Loucy (cell line): Measurements from ENCODE around the gene OGDHL.
A peak's percentile ranks its signal among the peaks of the same experiment; 100 is the strongest.

Source experiments
- H2AFZ ChIP-seq: fragments of 200-600 bp; sonication (generic); 2 replicates; pipeline ENCODE4 v1.6.0; 2016; ENCODE audit warnings: antibody characterized with exemption, mild to moderate bottlenecking, low read length, moderate library complexity
- H3F3A ChIP-seq: fragments of 200-600 bp; 2 replicates; pipeline ENCODE4 v1.6.0; 2016; ENCODE audit warnings: antibody characterized with exemption, low read depth, mild to moderate bottlenecking
- H3K27me3 ChIP-seq: fragments of 200-600 bp; sonication (generic); 2 replicates; pipeline ENCODE4 v1.6.1; 2014; ENCODE audit warnings: low read length, mild to moderate bottlenecking; ENCODE audit not compliant: insufficient read depth, poor library complexity, severe bottlenecking
- H3K36me3 ChIP-seq: fragments of 200-600 bp; sonication (generic); 2 replicates; pipeline ENCODE4 v1.6.1; 2016; ENCODE audit warnings: low read length; ENCODE audit not compliant: insufficient read depth
- H3K4me1 ChIP-seq: fragments of 200-600 bp; sonication (generic); 2 replicates; pipeline ENCODE4 v1.5.1; 2014; ENCODE audit warnings: low read length, mild to moderate bottlenecking; ENCODE audit not compliant: insufficient read depth, poor library complexity, severe bottlenecking
- H3K4me2 ChIP-seq: fragments of 200-600 bp; sonication (generic); 2 replicates; pipeline ENCODE4 v1.6.0; 2014; ENCODE audit warnings: antibody characterized with exemption, low read length, low read depth, mild to moderate bottlenecking; ENCODE audit not compliant: poor library complexity, severe bottlenecking
- H3K4me3 ChIP-seq: fragments of 200-600 bp; sonication (generic); 2 replicates; pipeline ENCODE4 v1.5.1; 2014; ENCODE audit warnings: low read length, mild to moderate bottlenecking, mixed read lengths; ENCODE audit not compliant: poor library complexity, severe bottlenecking
- H3K79me2 ChIP-seq: fragments of 200-600 bp; sonication (generic); 2 replicates; pipeline ENCODE4 v1.6.1; 2014; ENCODE audit warnings: low read length; ENCODE audit not compliant: insufficient read depth
- H3K9ac ChIP-seq: fragments of 200-600 bp; sonication (generic); 2 replicates; pipeline ENCODE4 v1.6.0; 2014; ENCODE audit warnings: mild to moderate bottlenecking, low read depth, low read length, moderate library complexity; ENCODE audit not compliant: poor library complexity, severe bottlenecking
- H3K9me2 ChIP-seq: fragments of 200-600 bp; sonication (generic); replicated peaks from 2 replicates; pipeline ENCODE4 v1.6.1; 2016; ENCODE audit warnings: low read depth, low read length, mixed read lengths
- H3K9me3 ChIP-seq: fragments of 200-600 bp; sonication (generic); 2 replicates; pipeline ENCODE4 v1.6.1; 2014; ENCODE audit warnings: mild to moderate bottlenecking, antibody characterized with exemption, low read length, low read depth; ENCODE audit not compliant: insufficient read depth
- H4K20me1 ChIP-seq: fragments of 200-600 bp; sonication (generic); 2 replicates; pipeline ENCODE4 v1.6.0; 2014; ENCODE audit warnings: antibody characterized with exemption, low read length, mild to moderate bottlenecking; ENCODE audit not compliant: insufficient read depth, poor library complexity, severe bottlenecking
- EZH2phosphoT487 ChIP-seq: fragments of 200-600 bp; IDR thresholded peaks from 2 replicates; pipeline ENCODE4 v1.6.1; 2018; ENCODE audit warnings: antibody characterized with exemption, mild to moderate bottlenecking, moderate library complexity, borderline replicate concordance
- TF ChIP-seq, protein P1 (sequence below): fragments of 200-600 bp; sonication (generic); conservative IDR thresholded peaks from 2 replicates; pipeline ENCODE4 v1.5.1; 2014; ENCODE audit warnings: mild to moderate bottlenecking, antibody characterized with exemption, low read length

OGDHL gene

DNA sequence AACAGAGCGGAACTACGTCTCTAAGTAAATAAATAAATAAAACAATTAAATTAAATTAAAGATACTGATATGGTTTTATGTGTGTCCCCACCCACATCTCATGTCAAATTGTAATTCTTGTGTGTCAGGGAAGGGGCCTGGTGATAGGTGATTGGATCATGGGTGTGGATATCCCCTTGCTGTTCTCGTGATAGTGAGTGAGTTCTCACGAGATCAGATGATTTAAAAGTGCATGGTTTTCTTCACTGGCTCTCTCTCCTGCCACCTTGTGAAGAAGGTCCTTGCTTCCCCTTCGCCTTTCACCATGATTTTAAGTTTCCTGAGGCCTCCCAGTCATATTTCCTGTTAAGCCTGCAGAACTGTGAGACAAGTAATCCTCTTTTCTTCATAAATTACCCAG lies 29.0 kb upstream of the OGDHL start:
- TF ChIP-seq, protein P1, sequence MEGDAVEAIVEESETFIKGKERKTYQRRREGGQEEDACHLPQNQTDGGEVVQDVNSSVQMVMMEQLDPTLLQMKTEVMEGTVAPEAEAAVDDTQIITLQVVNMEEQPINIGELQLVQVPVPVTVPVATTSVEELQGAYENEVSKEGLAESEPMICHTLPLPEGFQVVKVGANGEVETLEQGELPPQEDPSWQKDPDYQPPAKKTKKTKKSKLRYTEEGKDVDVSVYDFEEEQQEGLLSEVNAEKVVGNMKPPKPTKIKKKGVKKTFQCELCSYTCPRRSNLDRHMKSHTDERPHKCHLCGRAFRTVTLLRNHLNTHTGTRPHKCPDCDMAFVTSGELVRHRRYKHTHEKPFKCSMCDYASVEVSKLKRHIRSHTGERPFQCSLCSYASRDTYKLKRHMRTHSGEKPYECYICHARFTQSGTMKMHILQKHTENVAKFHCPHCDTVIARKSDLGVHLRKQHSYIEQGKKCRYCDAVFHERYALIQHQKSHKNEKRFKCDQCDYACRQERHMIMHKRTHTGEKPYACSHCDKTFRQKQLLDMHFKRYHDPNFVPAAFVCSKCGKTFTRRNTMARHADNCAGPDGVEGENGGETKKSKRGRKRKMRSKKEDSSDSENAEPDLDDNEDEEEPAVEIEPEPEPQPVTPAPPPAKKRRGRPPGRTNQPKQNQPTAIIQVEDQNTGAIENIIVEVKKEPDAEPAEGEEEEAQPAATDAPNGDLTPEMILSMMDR: no peak
- H3K4me3 ChIP-seq: no peak overlapping the region
- no peaks in the 10 kb centered on the region for H3K36me3 ChIP-seq
- no peaks in the 10 kb centered on the region for H3K9me2 ChIP-seq
- no peak overlapping the region for H3K4me2 ChIP-seq
- H4K20me1 ChIP-seq: no peaks in the 10 kb centered on the region
- no peaks in the 10 kb centered on the region for H3F3A ChIP-seq
- no peaks in the 10 kb centered on the region for H3K4me1 ChIP-seq
- no peak overlapping the region for H3K9ac ChIP-seq
- no peaks in the 10 kb centered on the region for H3K79me2 ChIP-seq
- H2AFZ ChIP-seq: no peak overlapping the region
- H3K27me3 ChIP-seq: no peaks in the 10 kb centered on the region
- no peaks in the 10 kb centered on the region for H3K9me3 ChIP-seq

DNA sequence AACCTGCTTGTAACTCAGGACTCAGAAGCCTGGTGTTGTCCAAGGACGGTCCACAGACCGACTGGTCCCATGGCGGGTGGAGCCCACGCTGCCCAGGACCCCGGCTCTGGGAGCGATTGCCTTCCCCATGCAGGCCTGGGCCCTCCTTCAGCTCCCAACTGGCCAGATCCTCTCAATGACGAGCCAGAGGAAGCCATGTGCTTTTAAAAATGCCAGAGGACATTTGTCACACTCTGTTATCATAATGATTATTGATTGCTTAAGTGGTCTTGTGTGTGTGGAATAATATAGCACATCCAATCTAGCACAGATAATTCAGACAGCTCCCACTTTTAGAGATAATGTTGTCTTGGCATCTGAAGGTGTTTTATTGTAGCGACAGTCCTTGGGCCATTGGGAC lies 22.6 kb upstream of the OGDHL start:
- no peaks in the 10 kb centered on the region for H3K4me1 ChIP-seq
- H4K20me1 ChIP-seq: no peaks in the 10 kb centered on the region
- H3K27me3 ChIP-seq: no peaks in the 10 kb centered on the region
- no peak overlapping the region for H2AFZ ChIP-seq
- no peaks in the 10 kb centered on the region for H3K9me3 ChIP-seq
- no peak overlapping the region for H3K9ac ChIP-seq
- H3K79me2 ChIP-seq: no peaks in the 10 kb centered on the region
- no peak overlapping the region for H3K4me2 ChIP-seq
- H3K9me2 ChIP-seq: no peaks in the 10 kb centered on the region
- no peaks in the 10 kb centered on the region for H3F3A ChIP-seq
- H3K36me3 ChIP-seq: no peaks in the 10 kb centered on the region
- no peak overlapping the region for H3K4me3 ChIP-seq
- TF ChIP-seq, protein P1: no peak
- no peak for TF ChIP-seq EZH2phosphoT487

DNA sequence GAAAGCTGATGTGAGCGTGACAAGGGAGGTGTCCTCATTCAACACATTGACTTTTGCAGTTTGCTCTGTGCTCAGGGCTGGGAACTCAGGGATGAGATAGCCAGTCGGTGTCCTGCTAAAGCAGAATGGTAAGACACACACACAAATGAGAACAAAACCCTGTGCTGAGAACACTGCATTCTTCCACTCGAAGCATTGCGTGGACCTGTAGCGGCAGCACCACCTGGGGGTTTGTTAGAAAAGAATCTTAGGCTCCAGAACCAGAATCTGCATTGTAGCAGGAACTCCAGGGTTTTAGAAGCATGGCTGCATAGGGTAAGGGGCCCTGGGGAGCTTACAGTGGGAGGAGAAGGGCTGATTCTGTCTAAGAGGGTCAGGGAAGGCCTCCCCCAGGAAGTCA lies 21.5 kb upstream of the OGDHL start:
- Histone ChIP-seq H3K4me2 (no peak overlapping the region), H3K9me3 (no peaks in the 10 kb centered on the region), H3K4me1 (no peaks in the 10 kb centered on the region), H3K9me2 (no peaks in the 10 kb centered on the region), H4K20me1 (no peaks in the 10 kb centered on the region), H3K27me3 (no peaks in the 10 kb centered on the region), H3K4me3 (no peak overlapping the region), H2AFZ (no peak overlapping the region), H3K79me2 (no peaks in the 10 kb centered on the region), H3K36me3 (no peaks in the 10 kb centered on the region), H3K9ac (no peak overlapping the region), H3F3A (no peaks in the 10 kb centered on the region)
- TF ChIP-seq, protein P1: 0 out of 2 replicates have a peak, but pooled peaks have one; percentile 9
- no peak for TF ChIP-seq EZH2phosphoT487
